CD4-positive, alpha-beta T cell (primary cell): Measurements from ENCODE around the gene SAMD10. TPM values are rescaled to one million over a fixed set of nuclear protein-coding genes. Genes with fewer than 3 reads are reported as not detected.
A peak's percentile ranks its signal among the peaks of the same experiment; 100 is the strongest.

ENCODE experiments used
- ATAC-seq: fragments of 200-7000 bp; cut with Tn5 transposase; one replicate; pipeline ENCODE4 v1.10.0; 2022; ENCODE audit warnings: mild to moderate bottlenecking; ENCODE audit not compliant: poor library complexity
- CTCF ChIA-PET: fragments of 350-600 bp; sonication (Branson Sonifier 250); formaldehyde crosslinking; loops from one replicate; lab custom pipeline; 2021; ENCODE audit warnings: antibody characterized with exemption, inconsistent platforms; lab: Charles Lee
- POLR2A ChIA-PET: fragments of 350-600 bp; sonication (Branson Sonifier 250); formaldehyde crosslinking; loops from one replicate; lab custom pipeline; 2021; ENCODE audit warnings: antibody characterized with exemption, inconsistent platforms; lab: Charles Lee
- DNase-seq, 14 experiments: peaks; one replicate each; pipeline ENCODE4 v3.0.0-alpha.2; 2013 to 2020; ENCODE audit warnings: mixed read lengths in 2 of 14
- H3K27ac ChIP-seq, 2 donors: one replicate each; pipeline versions ENCODE4 v1.5.1 to v1.7.0; 2013; ENCODE audit warnings: low read length in 2 of 2, low read depth in 1 of 2, mild to moderate bottlenecking in 1 of 2
- H3K27me3 ChIP-seq, 2 experiments: 1 replicate in 1 of 2; 2 replicates in 1 of 2; pipeline versions ENCODE4 v1.6.1 to v1.7.0; 2013; ENCODE audit warnings: low read length in 2 of 2, control low read depth in 1 of 2, mild to moderate bottlenecking in 1 of 2, moderate library complexity in 1 of 2; ENCODE audit not compliant: insufficient read depth in 2 of 2, control insufficient read depth in 1 of 2
- H3K36me3 ChIP-seq: one replicate; pipeline ENCODE4 v1.6.1; 2013; ENCODE audit warnings: low read length, control low read depth; ENCODE audit not compliant: insufficient read depth
- H3K4me1 ChIP-seq: one replicate; pipeline ENCODE4 v1.6.1; 2013; ENCODE audit warnings: low read length, control low read depth; ENCODE audit not compliant: insufficient read depth
- H3K4me3 ChIP-seq: one replicate; pipeline ENCODE4 v1.5.1; 2013; ENCODE audit warnings: mild to moderate bottlenecking, low read length, moderate library complexity
- H3K9me3 ChIP-seq, 2 experiments: 1 replicate in 1 of 2; 2 replicates in 1 of 2; pipeline versions ENCODE4 v1.6.1 to v1.7.0; 2013; ENCODE audit warnings: low read length in 2 of 2, mild to moderate bottlenecking in 2 of 2, control low read depth in 1 of 2, moderate library complexity in 1 of 2; ENCODE audit not compliant: control insufficient read depth in 1 of 2, insufficient read depth in 1 of 2
- H3K27ac Mint-ChIP-seq: one replicate; pipeline ENCODE4 v1.8.0; 2020; ENCODE audit warnings: mixed read lengths
- H3K27me3 Mint-ChIP-seq: one replicate; pipeline ENCODE4 v1.8.0; 2021; ENCODE audit warnings: mixed read lengths
- H3K36me3 Mint-ChIP-seq: one replicate; pipeline ENCODE4 v1.8.0; 2021; ENCODE audit warnings: low read depth, mixed read lengths
- H3K4me1 Mint-ChIP-seq: one replicate; pipeline ENCODE4 v1.8.0; 2021; ENCODE audit warnings: low read depth, mixed read lengths
- H3K4me3 Mint-ChIP-seq: one replicate; pipeline ENCODE4 v1.8.0; 2020; ENCODE audit warnings: mild to moderate bottlenecking, mixed read lengths
- H3K9me3 Mint-ChIP-seq: one replicate; pipeline ENCODE4 v1.8.0; 2020; ENCODE audit warnings: mixed read lengths
- CTCF ChIP-seq: fragments of 200-600 bp; IDR thresholded peaks from one replicate; pipeline ENCODE4 v1.8.0; 2022; ENCODE audit warnings: antibody characterized with exemption, mild to moderate bottlenecking
- intact Hi-C, 2 experiments: fragments of 100-400 bp; cut with DNase I in 1 of 2; cut with micrococcal nuclease in 1 of 2; formaldehyde crosslinking; loops; one replicate each; pipeline versions ENCODE4 v1.15.1 to v1.9.0; 2023 to 2025; cut with DNase I, micrococcal nuclease
- total RNA-seq, 174 experiments: library from RNA in 2 of 174; stranded (reverse) in 2 of 174; gene quantifications; one replicate each; pipeline ENCODE4 v1.2.3 and lab custom pipeline; 2021 to 2026

The SAMD10 gene
- total RNA-seq, 2 experiments from 2014 or later: 12.0 to 12.1 TPM

- intact Hi-C loops: no loop called here
- POLR2A ChIA-PET: interaction anchor here (0.9 to 1.5 kb wide), 7 partner anchors 11 to 449 kb away, joined by 3 to 7 read pairs (median 3); partner anchors contain the start of genes PPDPF, TPD52L2 and UCKL1
- peak; percentile 33 for ATAC-seq
Observed at GRCh38 chr20:63968928-63969760, 10.3 kb downstream of the SAMD10 start.

GRCh38 chr20:63968136-63968927 is 11.1 kb downstream of the SAMD10 start:
- H3K4me3 ChIP-seq: peak overlapping the region; percentile 56
- Mint-ChIP-seq H3K9me3 (no peaks in the 10 kb centered on the region), H3K36me3 (peaks cover 9% of the 10 kb centered on the region), H3K27me3 (no peaks in the 10 kb centered on the region), H3K27ac (peak overlapping the region; percentile 83), H3K4me1 (peaks cover 24% of the 10 kb centered on the region), H3K4me3 (peak overlapping the region; percentile 90)
- H3K27me3 ChIP-seq: no peaks in the 10 kb centered on the region
- ATAC-seq (peak; percentile 27), DNase-seq (peak in 3 of 14 experiments; percentile 0 to 32 (median 32))
- ChIA-PET CTCF (no interaction called here), POLR2A (interaction anchor here (0.9 to 1.5 kb wide), 7 partner anchors 12 to 448 kb away, joined by 3 to 7 read pairs (median 3); partner anchors contain the start of genes PPDPF, TPD52L2 and UCKL1)
- H3K4me1 ChIP-seq: peaks cover 19% of the 10 kb centered on the region
- H3K36me3 ChIP-seq: peaks cover 30% of the 10 kb centered on the region
- intact Hi-C loops: no loop called here
- peak overlapping the region; percentile 1 to 70 for H3K27ac ChIP-seq
- H3K9me3 ChIP-seq: peaks cover 0 to 32% of the 10 kb centered on the region in 2 experiments
- TF ChIP-seq CTCF: no peak

More at GRCh38 chr20:63968928-63969760, 10.3 kb downstream of the SAMD10 start:
- H3K4me3 ChIP-seq: peak overlapping the region; percentile 56
- Mint-ChIP-seq H3K27me3 (no peaks in the 10 kb centered on the region), H3K27ac (peak overlapping the region; percentile 83), H3K4me1 (peaks cover 32% of the 10 kb centered on the region), H3K9me3 (no peaks in the 10 kb centered on the region), H3K36me3 (peaks cover 17% of the 10 kb centered on the region), H3K4me3 (peak overlapping the region; percentile 90)
- CTCF ChIA-PET: no interaction called here
- H3K27me3 ChIP-seq: no peaks in the 10 kb centered on the region
- DNase-seq: peak in 9 of 14 experiments; percentile 2 to 69 (median 51)
- no peak for TF ChIP-seq CTCF
- H3K36me3 ChIP-seq: peaks cover 23% of the 10 kb centered on the region
- peaks cover 26% of the 10 kb centered on the region for H3K4me1 ChIP-seq
- H3K27ac ChIP-seq: peak overlapping the region; percentile 56 to 70
- H3K9me3 ChIP-seq: peaks cover 0 to 29% of the 10 kb centered on the region in 2 experiments
